Liver (tissue), 9 donors: ENCODE measurements around the gene KLHL2. TPM values are rescaled to one million over a fixed set of nuclear protein-coding genes. Genes with fewer than 3 reads are reported as not detected.
A peak's percentile ranks its signal among the peaks of the same experiment; 100 is the strongest.

Experiments
- DNase-seq: peaks from one replicate; pipeline ENCODE4 v3.0.0-alpha.2; 2017; ENCODE audit warnings: low spot score
- H3K27ac ChIP-seq, 2 donors: one replicate each; pipeline ENCODE4 v1.7.0; 2013; ENCODE audit warnings: inconsistent platforms in 2 of 2, low read length in 2 of 2, control low read depth in 1 of 2, low read depth in 1 of 2, mild to moderate bottlenecking in 1 of 2
- H3K27me3 ChIP-seq, 4 donors: one replicate each; pipeline versions ENCODE4 v1.6.1 to v1.7.0; 2013; ENCODE audit warnings: low read length in 3 of 4, inconsistent platforms in 1 of 4, mild to moderate bottlenecking in 1 of 4, moderate library complexity in 1 of 4; ENCODE audit not compliant: control insufficient read depth in 4 of 4, insufficient read depth in 4 of 4
- H3K36me3 ChIP-seq, 4 donors: one replicate each; pipeline versions ENCODE4 v1.6.1 to v1.7.0; 2013; ENCODE audit warnings: low read length in 3 of 4, mild to moderate bottlenecking in 3 of 4, low read depth in 1 of 4, moderate library complexity in 1 of 4; ENCODE audit not compliant: control insufficient read depth in 4 of 4, insufficient read depth in 3 of 4
- H3K4me1 ChIP-seq, 4 donors: one replicate each; pipeline versions ENCODE4 v1.6.1 to v1.7.0; 2013; ENCODE audit warnings: low read length in 3 of 4, mild to moderate bottlenecking in 3 of 4, moderate library complexity in 1 of 4; ENCODE audit not compliant: control insufficient read depth in 4 of 4, insufficient read depth in 4 of 4
- H3K4me3 ChIP-seq, 3 donors: one replicate each; pipeline versions ENCODE4 v1.6.1 to v1.7.0; 2013; ENCODE audit warnings: low read length in 3 of 3, control low read depth in 1 of 3, low read depth in 1 of 3, mild to moderate bottlenecking in 1 of 3
- H3K9ac ChIP-seq, 2 donors: one replicate each; pipeline ENCODE4 v1.7.0; 2013; ENCODE audit warnings: low read length in 2 of 2, mild to moderate bottlenecking in 2 of 2, moderate library complexity in 2 of 2, control low read depth in 1 of 2, low read depth in 1 of 2
- H3K9me3 ChIP-seq, 4 donors: one replicate each; pipeline versions ENCODE4 v1.6.1 to v1.7.0; 2013; ENCODE audit warnings: low read length in 3 of 4; ENCODE audit not compliant: control insufficient read depth in 4 of 4
- ATF3 ChIP-seq: IDR thresholded peaks from 2 replicates; pipeline ENCODE4 v1.6.1; 2016; ENCODE audit warnings: antibody characterized with exemption
- CTCF ChIP-seq: fragments of 150-350 bp; IDR thresholded peaks from 2 replicates; pipeline ENCODE4 v1.5.1; 2017; ENCODE audit warnings: improper control_type of control experiment, low read depth, low read length; ENCODE audit not compliant: missing input control
- EGR1 ChIP-seq, 2 donors: IDR thresholded peaks; 2 replicates each; pipeline ENCODE4 v1.6.1; 2016 to 2018; ENCODE audit warnings: antibody characterized with exemption in 2 of 2, low read depth in 2 of 2
- FOXA1 ChIP-seq: IDR thresholded peaks from 2 replicates; pipeline ENCODE4 v1.6.1; 2016; ENCODE audit warnings: antibody characterized with exemption
- FOXA2 ChIP-seq: IDR thresholded peaks from 2 replicates; pipeline ENCODE4 v1.6.1; 2016; ENCODE audit warnings: antibody characterized with exemption
- GABPA ChIP-seq, 2 donors: IDR thresholded peaks in 1 of 2; conservative IDR thresholded peaks in 1 of 2; 2 replicates each; pipeline ENCODE4 v1.6.1; 2016; ENCODE audit warnings: antibody characterized with exemption in 2 of 2, mild to moderate bottlenecking in 1 of 2, moderate library complexity in 1 of 2
- HNF4A ChIP-seq, 2 donors: conservative IDR thresholded peaks; 2 replicates each; pipeline ENCODE4 v1.6.1; 2016; ENCODE audit warnings: antibody characterized with exemption in 2 of 2, mild to moderate bottlenecking in 2 of 2
- HNF4G ChIP-seq: IDR thresholded peaks from 2 replicates; pipeline ENCODE4 v1.6.1; 2016; ENCODE audit warnings: antibody characterized with exemption
- JUND ChIP-seq, 2 donors: IDR thresholded peaks; 2 replicates each; pipeline ENCODE4 v1.6.1; 2016; ENCODE audit warnings: antibody characterized with exemption in 2 of 2
- MAX ChIP-seq: IDR thresholded peaks from 2 replicates; pipeline ENCODE4 v1.6.1; 2016; ENCODE audit warnings: antibody characterized with exemption
- NR2F2 ChIP-seq: IDR thresholded peaks from 2 replicates; pipeline ENCODE4 v1.6.1; 2016; ENCODE audit warnings: antibody characterized with exemption
- RAD21 ChIP-seq, 2 donors: IDR thresholded peaks; 2 replicates each; pipeline ENCODE4 v1.6.1; 2016; ENCODE audit warnings: antibody characterized with exemption in 2 of 2, mild to moderate bottlenecking in 2 of 2
- REST ChIP-seq: IDR thresholded peaks from 2 replicates; pipeline ENCODE4 v1.6.1; 2016; ENCODE audit warnings: antibody characterized with exemption, mild to moderate bottlenecking
- RXRA ChIP-seq, 2 donors: IDR thresholded peaks; 2 replicates each; pipeline ENCODE4 v1.6.1; 2017 to 2018; ENCODE audit warnings: antibody characterized with exemption in 2 of 2, mild to moderate bottlenecking in 1 of 2
- SP1 ChIP-seq: IDR thresholded peaks from 2 replicates; pipeline ENCODE4 v1.6.1; 2018; ENCODE audit warnings: antibody characterized with exemption, mild to moderate bottlenecking
- TAF1 ChIP-seq: conservative IDR thresholded peaks from 2 replicates; pipeline ENCODE4 v1.6.1; 2016; ENCODE audit warnings: antibody characterized with exemption, mild to moderate bottlenecking
- YY1 ChIP-seq: IDR thresholded peaks from 2 replicates; pipeline ENCODE4 v1.6.1; 2016; ENCODE audit warnings: antibody characterized with exemption, mild to moderate bottlenecking
- ZBTB33 ChIP-seq: IDR thresholded peaks from 2 replicates; pipeline ENCODE4 v1.6.1; 2016; ENCODE audit warnings: antibody characterized with exemption
- WGBS: extraction: QIAGEN DNeasy Blood & Tissue Kit; methylation state at CpG from one replicate; pipeline ENCODE4 v1.1.7; 2013; 5-methylcytosine and 5-hydroxymethylcytosine counted together
- polyA plus RNA-seq, 2 donors: library from polyadenylated mRNA; stranded (reverse) in 1 of 2; unstranded in 1 of 2; fragments of 200-250 nt in 1 of 2; fragments of >200 nt in 1 of 2; fragmentation: Nextera tagmentation in 1 of 2; extraction: Ambion mirVana in 1 of 2; gene quantifications; one replicate each; pipeline versions ENCODE4 v1.2.1 to v1.2.3, GENCODE V29; 2013 to 2015
- total RNA-seq, 2 donors: library from RNA; depleted of rRNA; stranded (reverse); fragments of >200 nt; gene quantifications; one replicate each; pipeline ENCODE4 v1.2.3, GENCODE V29; 2014
- donor health status: healthy.
- donor health status: healthy.
- donor health status: healthy.
- donor health status: healthy.
- donor health status: healthy.

KLHL2 gene
- total and polyA plus RNA-seq, 4 donors = 10.0 to 37.9 (median 13.6) TPM

DNA sequence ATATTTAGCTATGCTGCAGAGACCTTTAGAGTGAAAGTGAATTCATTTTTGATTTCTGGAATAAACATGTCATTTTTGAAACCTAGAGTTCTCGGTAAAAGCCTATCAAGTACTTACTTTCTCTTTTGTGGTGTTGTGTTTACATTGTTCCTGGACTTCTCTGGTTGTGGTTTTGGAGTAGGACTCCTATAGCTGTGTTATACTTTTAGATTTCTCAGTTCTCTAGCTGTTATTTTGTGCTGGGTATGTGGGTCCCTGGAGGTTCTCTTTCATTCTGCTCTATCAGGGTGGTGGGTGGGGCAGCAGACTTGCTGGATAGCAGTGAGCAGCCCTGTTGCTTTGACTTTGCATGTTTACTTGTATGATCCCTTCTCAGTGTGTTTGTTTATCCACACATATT, 94.5 kb downstream of the KLHL2 start:
- no peaks in the 10 kb centered on the region for H3K27me3 ChIP-seq
- no peaks in the 10 kb centered on the region for H3K9me3 ChIP-seq
- H3K4me3 ChIP-seq = peak overlapping the region in 2 of 3 donors; percentile 45 to 60
- H3K4me1 ChIP-seq = peaks cover 5 to 32% (median 19%) of the 10 kb centered on the region in 4 donors
- peaks cover 2 to 4% (median 2%) of the 10 kb centered on the region in 4 donors for H3K36me3 ChIP-seq
- 6% methylated on average over 1 of the region's 1 CpG for WGBS
- DNase-seq = no peak
- peak overlapping the region; percentile 48 to 93 for H3K9ac ChIP-seq
- peak overlapping the region; percentile 78 to 82 for H3K27ac ChIP-seq
- TF ChIP-seq NR2F2 = no peak
- no peak for TF ChIP-seq CTCF
- no peak for TF ChIP-seq MAX
- peak in 1 of 2 donors; percentile 15 for TF ChIP-seq RAD21 (IDR thresholded peaks at IDR 0.05)
- no peak for TF ChIP-seq HNF4A (conservative IDR thresholded peaks at IDR 0.05)
- TF ChIP-seq GABPA (IDR thresholded peaks at IDR 0.05 in 1 of 2, conservative IDR thresholded peaks at IDR 0.05 in 1 of 2) = no peak
- no peak for TF ChIP-seq JUND (IDR thresholded peaks at IDR 0.05)
- TF ChIP-seq SP1 = no peak
- TF ChIP-seq RXRA (IDR thresholded peaks at IDR 0.05) = no peak
- no peak for TF ChIP-seq EGR1 (IDR thresholded peaks at IDR 0.05; ENCODE audit: low read depth in 2 of 2)
- TF ChIP-seq YY1 = peak; percentile 37
- TF ChIP-seq FOXA1 = no peak
- no peak for TF ChIP-seq TAF1
- peak; percentile 70 for TF ChIP-seq REST
- no peak for TF ChIP-seq HNF4G
- no peak for TF ChIP-seq ZBTB33
- peak; percentile 13 for TF ChIP-seq FOXA2
- no peak for TF ChIP-seq ATF3
